NCI-H446 treated with DMSO at 0.1 percent for 48 hours (cell line): Measurements from ENCODE around the gene GRM4.
"Not testable (repeated sequence)": the region's sequence is repeated elsewhere in the genome, so short reads cannot be mapped to it uniquely, and the experiment has no call there.

Experiments used
- DNase-seq: peaks from one replicate; lab custom pipeline; 2025; lab: John Stamatoyannopoulos, UW

Gene GRM4

GRCh38 chr6:34146021-34146782, at the start of gene GRM4:
GRM4 (minus strand) TSS chr6:34146087; CDS start chr6:34133496, 12,591 bp downstream.
- DNase-seq: no peak

GRCh38 chr6:34194772-34195171, 48.9 kb upstream of the GRM4 start:
- DNase-seq: no peak

- DNase-seq: no peak
Measured at GRCh38 chr6:34190504-34191122, 44.7 kb upstream of the GRM4 start.

GRCh38 chr6:34189806-34190503, 44.1 kb upstream of the GRM4 start:
- no peak for DNase-seq

- DNase-seq: not testable (repeated sequence)
Measured at GRCh38 chr6:34184726-34185125, 38.8 kb upstream of the GRM4 start.

- DNase-seq: no peak
Measured at GRCh38 chr6:34182751-34183531, 37.1 kb upstream of the GRM4 start.

GRCh38 chr6:34181908-34182307, 36.0 kb upstream of the GRM4 start:
- DNase-seq: no peak

GRCh38 chr6:34179106-34179720, 33.3 kb upstream of the GRM4 start:
- no peak for DNase-seq

GRCh38 chr6:34178357-34179105, 32.6 kb upstream of the GRM4 start:
- no peak for DNase-seq

GRCh38 chr6:34177181-34177591, 31.3 kb upstream of the GRM4 start:
- DNase-seq: no peak

- no peak for DNase-seq
Measured at GRCh38 chr6:34176261-34177031, 30.6 kb upstream of the GRM4 start.

GRCh38 chr6:34174846-34175399, 29.0 kb upstream of the GRM4 start:
- no peak for DNase-seq

- no peak for DNase-seq
Measured at GRCh38 chr6:34172961-34173775, 27.3 kb upstream of the GRM4 start.

- no peak for DNase-seq
Measured at GRCh38 chr6:34170346-34170745, 24.5 kb upstream of the GRM4 start.

GRCh38 chr6:34169897-34170296, 24.0 kb upstream of the GRM4 start:
- DNase-seq: no peak

- DNase-seq: no peak
Measured at GRCh38 chr6:34161857-34162515, 16.1 kb upstream of the GRM4 start.

GRCh38 chr6:34159844-34160243, 14.0 kb upstream of the GRM4 start:
- DNase-seq: no peak

- no peak for DNase-seq
Measured at GRCh38 chr6:34158876-34159275, 13.0 kb upstream of the GRM4 start.

- no peak for DNase-seq
Measured at GRCh38 chr6:34157851-34158250, 12.0 kb upstream of the GRM4 start.
